AG04450 (cell line): ENCODE data around the gene ZNF263. TPM values are rescaled to one million over a fixed set of nuclear protein-coding genes. Genes with fewer than 3 reads are reported as not detected.

Experiments used
- CTCF ChIA-PET: fragments of 300-600, 350-600 bp; formaldehyde crosslinking; extraction: SDS; loops from one replicate; lab custom pipeline; 2022; ENCODE audit warnings: antibody characterized with exemption, inconsistent platforms; lab: Charles Lee
- POLR2A ChIA-PET: fragments of 350-600 bp; formaldehyde crosslinking; extraction: SDS; loops from one replicate; lab custom pipeline; 2021; ENCODE audit warnings: antibody characterized with exemption, inconsistent platforms; lab: Yijun Ruan, JAX
- DNase-seq: peaks from one replicate; pipeline ENCODE4 v3.0.0-alpha.2; 2011; ENCODE audit warnings: low read depth, low spot score
- H3K27ac ChIP-seq: one replicate; pipeline ENCODE4 v1.5.1; 2012; ENCODE audit warnings: low read depth, low read length, control low read depth
- H3K27me3 ChIP-seq: one replicate; pipeline ENCODE4 v1.6.0; 2012; ENCODE audit warnings: low read length; ENCODE audit not compliant: control insufficient read depth, insufficient read depth
- H3K4me3 ChIP-seq: 2 replicates; pipeline ENCODE4 v1.5.1; 2011; ENCODE audit warnings: mild to moderate bottlenecking, low read depth, low read length, control low read depth
- H3K9me3 ChIP-seq: 2 replicates; pipeline ENCODE4 v1.5.1; 2012; ENCODE audit warnings: low read length; ENCODE audit not compliant: control insufficient read depth, insufficient read depth
- CTCF ChIP-seq: IDR thresholded peaks from 2 replicates; pipeline ENCODE4 v1.5.1; 2011; ENCODE audit warnings: low read depth, low read length, control low read depth, inconsistent platforms
- polyA plus RNA-seq: library from polyadenylated mRNA; depleted of rRNA; stranded (reverse); fragments of >200 nt; gene quantifications from 2 replicates; pipeline ENCODE4 v1.2.3, GENCODE V29; 2011

ZNF263 gene
- polyA plus RNA-seq, 1 experiment, result 13.2 TPM

GRCh38 chr16:3241761-3242160 is 41.5 kb upstream of the ZNF263 start:
- Histone ChIP-seq H3K27ac (no peak overlapping the region), H3K4me3 (no peak overlapping the region), H3K9me3 (no peaks in the 10 kb centered on the region), H3K27me3 (peaks cover 7% of the 10 kb centered on the region)
- DNase-seq, result no peak
- ChIA-PET CTCF (no interaction called here), POLR2A (no interaction called here)
- TF ChIP-seq CTCF, result no peak

- ChIA-PET CTCF (no interaction called here), POLR2A (no interaction called here)
- Histone ChIP-seq H3K27ac (no peak overlapping the region), H3K9me3 (no peaks in the 10 kb centered on the region; the same call in 1 of the 2 replicates), H3K27me3 (peaks cover 7% of the 10 kb centered on the region), H3K4me3 (no peak overlapping the region)
- no peak for DNase-seq
- no peak for TF ChIP-seq CTCF
Observed at GRCh38 chr16:3242709-3243108, 40.6 kb upstream of the ZNF263 start.

GRCh38 chr16:3243882-3244281 is 39.4 kb upstream of the ZNF263 start:
- Histone ChIP-seq H3K4me3 (no peak overlapping the region), H3K27me3 (peaks cover 11% of the 10 kb centered on the region), H3K27ac (no peak overlapping the region), H3K9me3 (no peaks in the 10 kb centered on the region; the same call in 1 of the 2 replicates)
- DNase-seq, result no peak
- no peak for TF ChIP-seq CTCF
- ChIA-PET CTCF (no interaction called here), POLR2A (no interaction called here)

- ChIA-PET CTCF (no interaction called here), POLR2A (no interaction called here)
- no peak overlapping the region for H3K4me3 ChIP-seq
- no peak for DNase-seq
- no peak overlapping the region for H3K27ac ChIP-seq
- no peak for TF ChIP-seq CTCF
- H3K9me3 ChIP-seq, result no peaks in the 10 kb centered on the region; the same call in 1 of the 2 replicates
- H3K27me3 ChIP-seq, result peaks cover 12% of the 10 kb centered on the region
Observed at GRCh38 chr16:3246002-3246401, 37.3 kb upstream of the ZNF263 start.

- TF ChIP-seq CTCF, result no peak
- no peak for DNase-seq
- ChIA-PET POLR2A (no interaction called here), CTCF (no interaction called here)
- Histone ChIP-seq H3K9me3 (no peaks in the 10 kb centered on the region; the same call in 1 of the 2 replicates), H3K4me3 (no peak overlapping the region), H3K27me3 (peaks cover 12% of the 10 kb centered on the region), H3K27ac (no peak overlapping the region)
Observed at GRCh38 chr16:3246876-3247275, 36.4 kb upstream of the ZNF263 start.
